ENCODE data around the gene ZPR1.

- TF ChIP-seq EZH2 (IDR thresholded peaks at IDR 0.05; ENCODE audit: insufficient read depth, poor library complexity, severe bottlenecking): no peak
- no peak for TF ChIP-seq EZH2phosphoT487 (IDR thresholded peaks at IDR 0.05; ENCODE audit: insufficient read depth, low read depth)
These were observed 5.3 kb upstream of the ZPR1 start for GRCh38 chr11:116792869-116793771.
